ENCODE measurements around the gene OR13C8.
"Not testable (repeated sequence)": the region's sequence is repeated elsewhere in the genome, so short reads cannot be mapped to it uniquely, and the experiment has no call there.

Gene OR13C8

GRCh38 chr9:104568868-104569267 is at the start of gene OR13C8:
OR13C8 (plus strand) TSS chr9:104569168; CDS start chr9:104569168, 0 bp downstream.
- DNase-seq (ENCODE audit: low spot score) = no peak

GRCh38 chr9:104520241-104520640 is 48.7 kb upstream of the OR13C8 start:
- not testable (repeated sequence) for DNase-seq (ENCODE audit: low spot score)

GRCh38 chr9:104527109-104527508 is 41.9 kb upstream of the OR13C8 start, which contains the start of gene OR13C4:
OR13C4 (minus strand) TSS chr9:104527209; CDS start chr9:104527209, 0 bp downstream.
- no peak for DNase-seq (ENCODE audit: low spot score)

- no peak for DNase-seq (ENCODE audit: low spot score)
Measured at GRCh38 chr9:104536756-104537155, 32.2 kb upstream of the OR13C8 start, which contains the start of gene OR13C3. OR13C3 (minus strand) TSS chr9:104536856; CDS start chr9:104536723, 133 bp downstream.

GRCh38 chr9:104539275-104539674 is 29.7 kb upstream of the OR13C8 start:
- DNase-seq (ENCODE audit: low spot score) = no peak

- no peak for DNase-seq (ENCODE audit: low spot score)
Measured at GRCh38 chr9:104544644-104545043, 24.3 kb upstream of the OR13C8 start.

- DNase-seq (ENCODE audit: low spot score) = no peak
Measured at GRCh38 chr9:104553261-104553660, 15.7 kb upstream of the OR13C8 start.

- DNase-seq (ENCODE audit: low spot score) = no peak
Measured at GRCh38 chr9:104555521-104555920, 13.4 kb upstream of the OR13C8 start.

GRCh38 chr9:104556830-104557634 is 11.9 kb upstream of the OR13C8 start:
- peak; percentile 53 for DNase-seq (ENCODE audit: low spot score)

GRCh38 chr9:104564358-104564757 is 4.6 kb upstream of the OR13C8 start:
- no peak for DNase-seq (ENCODE audit: low spot score)

GRCh38 chr9:104572612-104573011 is 3.6 kb downstream of the OR13C8 start:
- DNase-seq (ENCODE audit: low spot score) = no peak

GRCh38 chr9:104575456-104575855 is 6.5 kb downstream of the OR13C8 start:
- DNase-seq (ENCODE audit: low spot score) = no peak

- no peak for DNase-seq (ENCODE audit: low spot score)
Measured at GRCh38 chr9:104577263-104577662, 8.3 kb downstream of the OR13C8 start.

- DNase-seq (ENCODE audit: low spot score) = no peak
Measured at GRCh38 chr9:104580562-104580961, 11.6 kb downstream of the OR13C8 start.

- no peak for DNase-seq (ENCODE audit: low spot score)
Measured at GRCh38 chr9:104586496-104587180, 17.7 kb downstream of the OR13C8 start.

- DNase-seq (ENCODE audit: low spot score) = no peak
Measured at GRCh38 chr9:104589626-104590025, 20.7 kb downstream of the OR13C8 start.

- DNase-seq (ENCODE audit: low spot score) = not testable (repeated sequence)
Measured at GRCh38 chr9:104598749-104599148, 29.8 kb downstream of the OR13C8 start.

GRCh38 chr9:104599313-104599712 is 30.3 kb downstream of the OR13C8 start, which contains the start of gene OR13C5:
OR13C5 (minus strand) TSS chr9:104599413; CDS start chr9:104599413, 0 bp downstream.
- DNase-seq (ENCODE audit: low spot score) = not testable (repeated sequence)

GRCh38 chr9:104604801-104605200 is 35.8 kb downstream of the OR13C8 start:
- no peak for DNase-seq (ENCODE audit: low spot score)

- DNase-seq (ENCODE audit: low spot score) = not testable (repeated sequence)
Measured at GRCh38 chr9:104605527-104605926, 36.6 kb downstream of the OR13C8 start, which contains the start of gene OR13C2. OR13C2 (minus strand) TSS chr9:104605627; CDS start chr9:104605627, 0 bp downstream.

- no peak for DNase-seq (ENCODE audit: low spot score)
Measured at GRCh38 chr9:104606152-104606551, 37.2 kb downstream of the OR13C8 start.

GRCh38 chr9:104608336-104608735 is 39.4 kb downstream of the OR13C8 start:
- DNase-seq (ENCODE audit: low spot score) = no peak

GRCh38 chr9:104611213-104611612 is 42.2 kb downstream of the OR13C8 start:
- DNase-seq (ENCODE audit: low spot score) = no peak

All from left forelimb (tissue), 1 donor.